ENCODE measurements around the gene C6orf89.
"Not testable (repeated sequence)": the region's sequence is repeated elsewhere in the genome, so short reads cannot be mapped to it uniquely, and the experiment has no call there.

C6orf89 gene

GRCh38 chr6:36925809-36926208 is 40.1 kb downstream of the C6orf89 start:
- no peak for DNase-seq

GRCh38 chr6:36926708-36927513 is 41.2 kb downstream of the C6orf89 start:
- no peak for DNase-seq

GRCh38 chr6:36927691-36928546 is 42.2 kb downstream of the C6orf89 start:
- DNase-seq = peak; percentile 52

GRCh38 chr6:36928547-36928918 is 42.8 kb downstream of the C6orf89 start:
- no peak for DNase-seq

- no peak for DNase-seq
These were observed 43.4 kb downstream of the C6orf89 start for GRCh38 chr6:36929152-36929551.

- DNase-seq = peak; percentile 56
These were observed 43.9 kb downstream of the C6orf89 start for GRCh38 chr6:36929607-36930006.

- no peak for DNase-seq
These were observed 44.7 kb downstream of the C6orf89 start for GRCh38 chr6:36930483-36930882.

- peak; percentile 86 for DNase-seq
These were observed 47.4 kb downstream of the C6orf89 start for GRCh38 chr6:36933102-36933501.

GRCh38 chr6:36933519-36933918 is 47.8 kb downstream of the C6orf89 start:
- no peak for DNase-seq

- no peak for DNase-seq
These were observed 49.1 kb downstream of the C6orf89 start for GRCh38 chr6:36934901-36935300.

- no peak for DNase-seq
These were observed 51.1 kb downstream of the C6orf89 start for GRCh38 chr6:36936824-36937223.

- no peak for DNase-seq
These were observed 52.1 kb downstream of the C6orf89 start for GRCh38 chr6:36937896-36938295.

GRCh38 chr6:36938536-36938935 is 52.8 kb downstream of the C6orf89 start:
- peak; percentile 92 for DNase-seq

GRCh38 chr6:36939005-36939404 is 53.3 kb downstream of the C6orf89 start:
- DNase-seq = not testable (repeated sequence)

- DNase-seq = no peak
These were observed 54.3 kb downstream of the C6orf89 start for GRCh38 chr6:36940027-36940426.

GRCh38 chr6:36941561-36941960 is 55.8 kb downstream of the C6orf89 start:
- DNase-seq = not testable (repeated sequence)

- not testable (repeated sequence) for DNase-seq
These were observed 56.6 kb downstream of the C6orf89 start for GRCh38 chr6:36942329-36942728.

- no peak for DNase-seq
These were observed 58.9 kb downstream of the C6orf89 start for GRCh38 chr6:36944650-36945049.

- no peak for DNase-seq
These were observed 59.5 kb downstream of the C6orf89 start for GRCh38 chr6:36945301-36945700.

- no peak for DNase-seq
These were observed 60.8 kb downstream of the C6orf89 start for GRCh38 chr6:36946526-36946925.

- DNase-seq = no peak
These were observed 62.0 kb downstream of the C6orf89 start for GRCh38 chr6:36947570-36948351.

GRCh38 chr6:36949076-36949475 is 63.3 kb downstream of the C6orf89 start:
- DNase-seq = not testable (repeated sequence)

GRCh38 chr6:36949636-36950035 is 63.9 kb downstream of the C6orf89 start:
- DNase-seq = peak; percentile 45
